ENCODE measurements around the gene MYO1D.

The MYO1D gene

DNA sequence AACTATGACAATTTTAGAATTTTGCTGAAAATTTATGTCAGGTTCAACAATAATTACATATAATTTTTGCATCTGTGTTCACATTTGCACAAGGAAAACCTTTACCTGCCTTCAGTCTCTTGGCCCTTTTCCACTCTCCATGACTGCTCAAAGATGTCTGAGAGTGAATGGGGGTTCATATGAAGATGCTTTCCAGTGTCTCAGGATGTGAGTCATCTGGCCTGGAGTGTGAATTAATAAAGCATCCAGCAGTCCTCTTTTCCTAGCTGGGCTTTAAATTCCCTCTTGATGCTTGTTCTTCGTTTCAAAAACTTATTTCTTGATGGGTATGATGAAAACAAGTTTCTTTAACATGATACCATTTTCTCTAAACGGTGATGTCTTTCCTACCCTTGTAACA is 290.3 kb downstream of the MYO1D start:
- H4K20me1 ChIP-seq (ENCODE audit: insufficient read depth), result no peaks in the 10 kb centered on the region

DNA sequence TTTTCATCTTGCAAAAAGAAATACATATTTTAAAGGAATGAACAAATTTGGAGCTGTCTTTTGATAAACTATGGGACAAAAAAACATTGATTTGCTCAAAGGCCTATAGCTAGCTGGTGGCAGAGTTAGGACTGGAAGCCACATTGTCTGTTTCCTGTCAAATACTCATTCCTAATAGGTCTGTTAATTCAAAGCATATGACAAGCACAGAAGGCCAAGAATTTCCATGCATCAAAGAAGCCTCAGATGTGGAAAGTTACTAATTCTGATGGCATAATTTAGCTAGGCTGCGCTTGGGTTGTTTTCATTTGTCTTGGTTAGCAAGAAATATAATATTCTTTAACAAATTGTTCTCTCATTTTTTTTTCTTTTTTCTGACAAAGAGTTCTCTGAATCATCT is 292.1 kb downstream of the MYO1D start:
- Histone ChIP-seq H3K4me2 (no peak overlapping the region), H3K27ac (no peak overlapping the region), H3K4me3 (IDR thresholded peaks at IDR 0.05; ENCODE audit: insufficient read depth, low read depth, low read length) (no peak overlapping the region), H3K36me3 (ENCODE audit: insufficient read depth) (no peaks in the 10 kb centered on the region), H3K79me2 (ENCODE audit: insufficient read depth, low read depth) (no peaks in the 10 kb centered on the region), H2AFZ (ENCODE audit: low read depth) (no peak overlapping the region), H3K27me3 (ENCODE audit: insufficient read depth, low read depth) (no peaks in the 10 kb centered on the region), H3K9ac (no peak overlapping the region), H3K4me1 (ENCODE audit: low read depth, poor library complexity, severe bottlenecking) (no peaks in the 10 kb centered on the region), H4K20me1 (ENCODE audit: insufficient read depth) (no peaks in the 10 kb centered on the region)
- TF ChIP-seq, protein P1, sequence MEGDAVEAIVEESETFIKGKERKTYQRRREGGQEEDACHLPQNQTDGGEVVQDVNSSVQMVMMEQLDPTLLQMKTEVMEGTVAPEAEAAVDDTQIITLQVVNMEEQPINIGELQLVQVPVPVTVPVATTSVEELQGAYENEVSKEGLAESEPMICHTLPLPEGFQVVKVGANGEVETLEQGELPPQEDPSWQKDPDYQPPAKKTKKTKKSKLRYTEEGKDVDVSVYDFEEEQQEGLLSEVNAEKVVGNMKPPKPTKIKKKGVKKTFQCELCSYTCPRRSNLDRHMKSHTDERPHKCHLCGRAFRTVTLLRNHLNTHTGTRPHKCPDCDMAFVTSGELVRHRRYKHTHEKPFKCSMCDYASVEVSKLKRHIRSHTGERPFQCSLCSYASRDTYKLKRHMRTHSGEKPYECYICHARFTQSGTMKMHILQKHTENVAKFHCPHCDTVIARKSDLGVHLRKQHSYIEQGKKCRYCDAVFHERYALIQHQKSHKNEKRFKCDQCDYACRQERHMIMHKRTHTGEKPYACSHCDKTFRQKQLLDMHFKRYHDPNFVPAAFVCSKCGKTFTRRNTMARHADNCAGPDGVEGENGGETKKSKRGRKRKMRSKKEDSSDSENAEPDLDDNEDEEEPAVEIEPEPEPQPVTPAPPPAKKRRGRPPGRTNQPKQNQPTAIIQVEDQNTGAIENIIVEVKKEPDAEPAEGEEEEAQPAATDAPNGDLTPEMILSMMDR (conservative IDR thresholded peaks at IDR 0.05; ENCODE audit: low read depth, low read length), result no peak

More for the DNA sequence above, 290.3 kb downstream of the MYO1D start:
- Histone ChIP-seq H3K4me1 (ENCODE audit: low read depth, poor library complexity, severe bottlenecking) (no peaks in the 10 kb centered on the region), H2AFZ (ENCODE audit: low read depth) (no peak overlapping the region), H3K27me3 (ENCODE audit: insufficient read depth, low read depth) (no peaks in the 10 kb centered on the region), H3K4me2 (no peak overlapping the region), H3K4me3 (IDR thresholded peaks at IDR 0.05; ENCODE audit: insufficient read depth, low read depth, low read length) (no peak overlapping the region), H3K79me2 (ENCODE audit: insufficient read depth, low read depth) (no peaks in the 10 kb centered on the region), H3K36me3 (ENCODE audit: insufficient read depth) (no peaks in the 10 kb centered on the region), H3K9ac (no peak overlapping the region), H3K27ac (no peak overlapping the region)
- TF ChIP-seq, protein P1 (conservative IDR thresholded peaks at IDR 0.05; ENCODE audit: low read depth, low read length), result no peak

DNA sequence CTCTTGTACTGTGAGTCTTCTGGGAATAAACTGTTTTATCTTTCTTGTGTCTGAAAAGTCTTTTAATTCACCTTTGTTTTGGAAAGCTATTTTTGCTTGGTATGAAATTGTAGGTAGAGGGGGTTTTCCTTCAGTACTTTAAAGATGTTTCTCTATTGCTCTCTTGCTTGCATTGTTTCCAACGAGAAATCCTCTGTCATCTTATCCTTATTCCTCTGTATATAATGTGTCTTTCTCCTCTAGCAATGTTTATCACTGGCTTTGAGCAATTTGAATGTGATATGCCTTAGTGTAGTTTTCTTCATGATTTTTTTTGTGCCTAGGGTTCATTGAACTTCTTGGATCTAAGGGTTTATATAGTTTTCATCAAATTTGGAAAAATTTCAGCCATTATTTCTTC is 293.9 kb downstream of the MYO1D start:
- H3K27ac ChIP-seq, result no peak overlapping the region
- H3K79me2 ChIP-seq (ENCODE audit: insufficient read depth, low read depth), result no peaks in the 10 kb centered on the region
- H3K4me2 ChIP-seq, result no peak overlapping the region
- no peak overlapping the region for H2AFZ ChIP-seq (ENCODE audit: low read depth)
- H3K4me1 ChIP-seq (ENCODE audit: low read depth, poor library complexity, severe bottlenecking), result no peaks in the 10 kb centered on the region
- TF ChIP-seq, protein P1 (conservative IDR thresholded peaks at IDR 0.05; ENCODE audit: low read depth, low read length), result no peak
- H3K36me3 ChIP-seq (ENCODE audit: insufficient read depth), result no peaks in the 10 kb centered on the region
- no peak overlapping the region for H3K9ac ChIP-seq
- H3K27me3 ChIP-seq (ENCODE audit: insufficient read depth, low read depth), result no peaks in the 10 kb centered on the region
- H4K20me1 ChIP-seq (ENCODE audit: insufficient read depth), result no peaks in the 10 kb centered on the region
- no peak overlapping the region for H3K4me3 ChIP-seq (IDR thresholded peaks at IDR 0.05; ENCODE audit: insufficient read depth, low read depth, low read length)

DNA sequence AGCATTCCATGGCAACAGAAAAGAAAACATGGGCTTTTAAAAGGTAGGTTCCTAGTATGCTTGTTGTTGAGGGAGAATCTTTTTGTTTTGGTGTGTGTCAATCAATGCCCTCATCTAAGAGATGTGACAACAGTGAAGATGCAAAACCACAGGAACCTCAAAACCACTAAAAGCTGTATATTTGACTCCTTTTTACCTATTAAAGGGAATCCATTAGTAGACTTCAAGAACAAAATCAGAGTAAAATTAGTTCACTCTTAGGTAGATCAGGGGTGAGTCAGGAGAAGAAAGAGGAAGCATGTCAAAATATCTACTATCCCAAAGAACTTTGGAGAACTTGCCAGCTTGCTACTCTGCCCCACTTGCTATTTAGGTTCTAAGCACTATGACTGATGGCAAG is 301.1 kb downstream of the MYO1D start:
- Histone ChIP-seq H3K4me2 (peak overlapping the region; percentile 32), H2AFZ (ENCODE audit: low read depth) (no peak overlapping the region), H4K20me1 (ENCODE audit: insufficient read depth) (no peaks in the 10 kb centered on the region), H3K36me3 (ENCODE audit: insufficient read depth) (no peaks in the 10 kb centered on the region), H3K9ac (no peak overlapping the region), H3K4me3 (IDR thresholded peaks at IDR 0.05; ENCODE audit: insufficient read depth, low read depth, low read length) (no peak overlapping the region), H3K27me3 (ENCODE audit: insufficient read depth, low read depth) (no peaks in the 10 kb centered on the region), H3K27ac (no peak overlapping the region), H3K4me1 (ENCODE audit: low read depth, poor library complexity, severe bottlenecking) (peaks cover 15% of the 10 kb centered on the region), H3K79me2 (ENCODE audit: insufficient read depth, low read depth) (no peaks in the 10 kb centered on the region)
- TF ChIP-seq, protein P1 (conservative IDR thresholded peaks at IDR 0.05; ENCODE audit: low read depth, low read length), result no peak
